Dermis microvascular lymphatic vessel endothelial cell (primary cell): ENCODE results near the gene KIF27. TPM values are rescaled to one million over a fixed set of nuclear protein-coding genes. Genes with fewer than 3 reads are reported as not detected.
"Not testable (repeated sequence)": the region's sequence is repeated elsewhere in the genome, so short reads cannot be mapped to it uniquely, and the experiment has no call there.

ENCODE experiments used
- DNase-seq, 2 donors: peaks; one replicate each; pipeline versions ENCODE4 v3.0.0 to v3.0.0-alpha.2; 2010; ENCODE audit warnings: low read depth in 2 of 2
- total RNA-seq: library from RNA; depleted of rRNA; stranded (reverse); fragments of >200 nt; gene quantifications from 2 replicates; pipeline ENCODE4 v1.2.1, GENCODE V29; 2014

Gene KIF27
- total RNA-seq, 1 donor from 2014 or later = 1.9 TPM

DNA sequence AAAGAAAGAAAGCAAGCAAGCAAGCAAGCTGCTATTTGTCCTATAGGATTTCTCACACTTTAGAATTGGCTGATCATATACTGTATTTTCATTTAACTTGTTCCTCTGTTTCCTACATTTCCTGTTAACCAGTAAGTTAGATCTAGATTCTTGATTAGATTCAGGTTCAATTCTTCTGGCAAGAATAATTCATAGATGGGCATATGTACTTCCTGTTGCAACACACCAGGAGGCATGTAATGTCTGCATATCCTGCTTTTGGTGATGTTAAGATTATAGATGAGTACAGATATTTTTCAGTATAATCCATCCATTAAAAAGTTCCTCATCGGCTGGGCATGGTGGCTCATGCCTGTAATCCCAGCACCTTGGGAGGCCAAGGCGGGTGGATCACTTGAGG is 10.8 kb upstream of the KIF27 start:
- DNase-seq = no peak

- DNase-seq = no peak
These were observed 9.6 kb upstream of the KIF27 start for GRCh38 chr9:83930881-83931280.

GRCh38 chr9:83927591-83927990 is 6.4 kb upstream of the KIF27 start:
- no peak for DNase-seq

GRCh38 chr9:83920469-83920926 is 734 bp downstream of the KIF27 start:
- DNase-seq = peak; percentile 15 to 51

GRCh38 chr9:83919111-83919510 is 2.1 kb downstream of the KIF27 start:
- no peak for DNase-seq

- peak in 1 of 2 donors; percentile 6 for DNase-seq
These were observed 9.0 kb downstream of the KIF27 start for GRCh38 chr9:83912194-83912593.

DNA sequence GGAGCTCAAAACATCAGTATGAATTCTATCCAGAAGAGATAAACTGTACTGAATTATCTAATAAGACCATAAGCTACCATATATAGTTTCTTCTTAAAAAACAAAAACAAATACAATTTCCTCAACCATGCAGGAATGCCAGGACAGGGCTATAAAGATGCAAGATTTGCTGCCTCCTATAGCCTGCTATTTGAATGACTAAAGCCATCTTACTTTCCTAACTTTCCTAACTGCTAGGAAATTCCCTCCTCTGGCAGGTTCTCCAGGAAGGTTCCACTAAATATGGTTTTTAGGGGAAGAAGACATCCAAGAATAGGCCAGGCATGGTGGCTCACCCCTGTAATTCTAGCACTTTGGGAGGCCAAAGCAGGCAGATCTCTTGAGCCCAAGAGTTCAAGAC is 15.1 kb downstream of the KIF27 start:
- DNase-seq = no peak

GRCh38 chr9:83900615-83901014 is 20.6 kb downstream of the KIF27 start:
- not testable (repeated sequence) for DNase-seq

DNA sequence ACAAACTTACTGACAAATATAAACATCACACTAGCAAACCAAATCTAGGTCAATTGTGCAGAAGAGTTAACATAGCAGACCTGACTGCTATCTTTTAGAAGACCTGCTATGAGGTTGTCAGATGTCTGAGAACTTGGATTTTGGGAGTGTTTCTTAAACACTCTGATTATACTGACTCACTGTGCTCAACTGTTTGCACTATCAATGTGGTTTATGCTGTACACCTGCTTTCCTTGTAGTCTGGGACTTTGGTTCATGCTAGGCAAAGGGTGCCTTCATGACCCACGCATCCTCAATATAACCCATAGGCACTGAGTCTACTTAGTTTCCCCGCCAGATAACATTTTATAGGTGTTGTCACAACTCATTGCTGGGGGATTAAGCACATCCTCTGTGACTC is 26.9 kb downstream of the KIF27 start:
- not testable (repeated sequence) for DNase-seq

DNA sequence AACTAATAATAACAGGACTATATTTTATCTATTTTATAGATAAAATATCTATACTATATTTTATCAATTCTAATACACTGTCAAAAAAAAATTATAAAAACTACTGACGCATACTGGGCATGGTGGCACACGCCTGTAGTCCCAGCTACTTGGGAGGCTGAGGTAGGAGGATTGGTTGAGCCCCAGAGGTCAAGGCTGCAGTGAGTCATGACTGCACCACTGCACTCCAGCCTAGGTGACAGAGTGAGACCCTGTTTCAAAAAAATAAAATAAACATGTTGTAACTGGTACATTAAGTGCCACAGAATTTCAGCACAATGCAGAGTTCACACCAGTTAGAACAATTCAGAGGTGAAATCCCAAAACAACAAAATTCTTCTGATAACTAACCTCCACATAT is 34.7 kb downstream of the KIF27 start:
- not testable (repeated sequence) for DNase-seq

GRCh38 chr9:83885559-83886240 is 35.5 kb downstream of the KIF27 start:
- DNase-seq = peak; percentile 0 to 70

DNA sequence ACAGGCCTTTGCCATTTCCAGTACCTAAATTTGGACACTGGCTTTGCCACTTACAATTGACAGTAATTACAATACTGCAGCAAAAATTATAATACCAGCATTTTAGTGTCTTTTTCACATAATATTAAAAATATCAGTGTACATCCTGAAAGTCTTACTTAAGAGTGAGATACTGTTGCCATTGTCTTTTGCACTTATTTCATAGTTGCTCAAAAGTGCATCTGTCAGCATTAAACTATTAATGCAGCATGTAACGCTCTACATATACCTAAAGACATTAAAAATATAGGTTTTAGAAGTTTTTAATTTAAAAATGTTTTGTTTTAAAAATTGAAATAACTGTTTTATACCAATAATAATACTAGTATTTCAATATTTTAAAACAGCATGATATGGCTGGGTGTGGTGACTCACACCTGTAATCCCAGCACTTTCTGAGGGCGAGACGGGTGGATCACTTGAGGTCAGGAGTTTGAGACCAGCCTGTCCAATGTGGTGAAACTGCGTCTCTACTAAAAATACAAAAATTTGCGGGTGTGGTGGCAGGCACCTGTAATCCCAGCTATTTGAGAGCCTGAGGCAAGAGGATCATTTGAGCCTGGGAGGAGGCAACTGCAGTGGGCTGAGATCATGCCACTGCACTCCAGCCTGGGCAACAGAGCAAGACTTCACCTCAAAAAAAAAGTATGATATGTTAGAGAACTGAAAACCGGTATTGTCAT is 39.4 kb downstream of the KIF27 start:
- DNase-seq = not testable (repeated sequence)

DNA sequence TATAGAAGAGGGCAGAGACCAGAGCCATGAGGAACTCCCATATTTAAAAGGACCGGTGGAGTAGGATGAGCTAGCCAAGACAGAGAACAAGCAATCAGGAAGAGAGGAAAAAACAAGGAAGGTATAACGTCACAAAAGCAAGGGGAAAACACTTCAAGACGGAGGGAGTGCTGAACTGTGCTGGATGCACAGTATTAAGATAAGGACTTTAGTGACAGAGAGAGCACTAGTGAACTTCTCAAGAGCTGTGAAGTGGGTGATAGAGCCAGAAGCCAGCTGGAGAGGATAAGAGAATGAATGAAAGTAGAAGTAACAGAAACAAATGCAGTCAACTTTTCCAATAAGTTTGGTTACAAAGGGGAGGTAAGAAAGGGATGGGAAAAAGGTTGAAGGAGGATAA is 45.7 kb downstream of the KIF27 start:
- not testable (repeated sequence) for DNase-seq

DNA sequence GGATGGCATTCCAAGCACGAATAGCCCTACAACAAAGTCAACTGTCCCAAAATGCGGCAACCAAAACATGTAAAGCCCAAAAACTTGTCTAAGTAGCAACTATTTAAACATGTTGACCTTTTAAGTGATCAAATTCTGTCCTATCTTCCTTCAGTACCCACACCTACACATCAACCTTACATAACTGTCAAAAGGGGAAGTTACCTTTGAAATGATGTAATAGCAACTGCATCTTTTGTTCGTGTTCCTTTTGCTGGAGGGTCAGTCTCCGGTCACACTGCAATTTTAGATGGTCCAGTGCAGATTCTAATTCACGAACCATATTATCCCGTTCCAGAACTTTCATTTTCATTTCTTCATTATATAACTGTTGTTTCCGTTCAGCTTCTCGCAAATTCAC is 71.3 kb downstream of the KIF27 start:
- not testable (repeated sequence) for DNase-seq

DNA sequence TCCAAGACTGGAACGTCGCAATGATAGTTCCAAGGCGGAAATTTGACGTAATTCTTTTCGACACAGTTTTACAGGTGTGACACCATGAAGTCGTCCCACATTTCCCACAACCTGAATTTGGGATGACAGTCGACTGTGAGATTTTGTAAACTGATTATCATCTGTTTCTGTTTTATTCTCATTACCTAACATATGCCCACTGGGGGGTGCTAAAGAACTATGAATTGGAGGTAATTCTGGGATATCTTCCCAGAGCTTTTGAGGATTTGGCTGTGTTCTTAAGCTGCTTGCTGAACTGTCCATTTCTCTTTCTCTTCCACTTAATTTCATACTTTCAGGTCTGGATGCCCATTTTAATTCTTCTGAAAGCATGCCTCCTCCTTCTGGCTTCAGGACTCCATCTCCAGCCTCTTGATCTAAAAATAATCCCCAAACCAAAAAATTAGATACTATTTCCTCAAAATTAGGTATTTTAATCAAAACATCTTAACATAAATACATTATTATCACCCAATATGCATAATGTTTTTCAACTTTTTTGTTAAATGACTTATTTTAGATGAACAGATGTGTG is 84.1 kb downstream of the KIF27 start:
- not testable (repeated sequence) for DNase-seq

- DNase-seq = not testable (repeated sequence)
These were observed 90.7 kb downstream of the KIF27 start for GRCh38 chr9:83830426-83831071.

DNA sequence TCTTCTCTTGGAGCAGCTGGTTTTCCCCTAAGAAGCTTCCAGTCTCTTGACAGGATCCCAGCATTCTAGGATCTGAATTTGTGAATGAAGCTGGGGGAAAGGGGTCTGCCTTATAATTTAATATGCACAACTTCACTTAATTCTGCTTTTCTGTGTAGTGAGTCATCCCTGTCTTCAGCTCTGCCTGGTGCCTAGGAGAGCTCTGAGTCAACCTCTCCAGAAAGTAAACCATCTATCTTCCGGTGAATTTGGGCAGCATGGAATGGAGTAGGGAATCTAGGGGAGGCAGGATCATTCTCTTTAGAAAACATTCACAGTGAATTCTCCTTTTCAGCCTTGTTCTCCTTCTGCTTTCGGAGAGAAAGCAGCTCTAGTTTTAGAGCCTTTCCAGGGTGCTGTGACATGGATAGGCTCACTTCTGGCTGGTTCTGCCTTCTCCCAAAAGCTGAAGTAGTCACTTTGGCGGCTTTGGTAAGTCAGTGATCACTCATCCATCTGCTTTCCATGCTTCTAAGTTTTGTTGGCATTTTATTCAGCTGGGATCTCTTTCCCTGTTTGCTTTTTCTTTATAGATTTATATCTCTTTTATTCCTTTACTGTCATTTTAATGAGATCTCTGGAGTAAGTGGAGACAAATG is 96.1 kb downstream of the KIF27 start:
- not testable (repeated sequence) for DNase-seq

DNA sequence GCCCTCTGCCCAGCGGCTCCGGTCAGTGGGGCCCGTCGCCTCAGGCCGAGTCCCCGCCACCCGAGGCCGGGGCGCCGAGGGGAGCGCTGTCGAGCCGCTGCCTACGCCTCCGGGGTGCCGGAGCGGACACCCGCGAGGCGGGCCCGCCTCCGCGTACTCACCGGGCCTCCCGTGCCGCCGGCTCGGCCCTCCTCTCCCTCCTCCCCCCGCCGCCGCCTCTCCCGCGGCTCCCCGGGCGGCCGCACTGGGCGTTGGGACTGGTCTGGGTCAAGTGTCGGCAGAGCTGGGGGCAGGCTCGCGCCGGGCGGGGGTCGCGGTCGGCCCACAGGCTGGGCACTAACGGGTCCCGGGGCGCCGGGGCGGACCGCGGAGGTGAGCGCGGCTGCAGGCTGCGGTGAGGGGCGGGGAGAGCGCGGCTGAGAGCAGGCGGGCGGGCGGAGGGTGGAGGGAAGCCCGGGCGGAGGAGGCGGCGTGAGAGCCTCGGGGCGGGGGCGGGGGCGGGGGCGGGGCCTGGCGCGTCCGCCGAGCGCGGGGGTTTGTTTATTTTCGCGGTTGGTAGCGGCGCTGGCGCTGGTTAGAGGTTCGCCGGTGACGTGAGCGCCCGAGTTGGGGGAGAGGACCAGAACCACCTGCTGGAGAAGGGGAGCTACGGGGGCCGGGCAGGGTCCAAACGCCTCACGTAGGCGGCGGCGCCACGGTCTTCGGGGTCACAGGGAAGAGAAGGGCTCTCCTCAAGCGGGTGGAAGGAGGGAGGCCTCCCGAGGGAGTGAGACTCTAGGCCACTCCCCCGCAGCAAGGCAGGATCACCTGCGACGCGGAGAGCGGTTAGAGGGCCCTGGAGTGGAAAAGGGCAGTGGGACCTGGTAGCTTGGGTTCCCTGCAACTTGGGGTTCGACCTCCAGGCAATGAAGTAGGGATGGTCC is 103.6 kb downstream of the KIF27 start, which contains the start of gene GKAP1:
Gene GKAP1 (minus strand): TSS at position 414 of the 923 bp plus-strand sequence. CDS start 11,252 bp downstream, outside the sequence.
- DNase-seq = peak; percentile 11 to 68

DNA sequence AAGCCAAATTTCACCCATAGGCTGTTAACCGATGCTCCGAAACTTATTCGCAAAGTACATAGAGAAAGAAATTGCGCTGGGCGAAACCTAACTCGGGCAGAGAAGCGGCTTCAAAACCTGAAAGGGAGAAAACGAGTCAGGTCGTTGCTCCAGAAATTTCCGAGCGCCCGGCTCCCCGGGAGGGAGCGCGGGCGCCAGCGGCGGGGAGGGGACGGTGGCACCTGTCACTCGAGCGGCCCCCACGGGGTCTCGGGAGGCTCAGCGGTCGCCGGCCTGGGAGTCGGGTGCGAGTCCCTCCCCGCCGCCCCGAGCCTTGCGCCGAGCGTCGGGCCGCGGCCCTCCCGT is 104.2 kb downstream of the KIF27 start:
- DNase-seq = peak in 1 of 2 donors; percentile 1

GRCh38 chr9:83815120-83815519 is 106.1 kb downstream of the KIF27 start:
- not testable (repeated sequence) for DNase-seq
